Measurements from ENCODE around the gene ZC3H7B.

The ZC3H7B gene

DNA sequence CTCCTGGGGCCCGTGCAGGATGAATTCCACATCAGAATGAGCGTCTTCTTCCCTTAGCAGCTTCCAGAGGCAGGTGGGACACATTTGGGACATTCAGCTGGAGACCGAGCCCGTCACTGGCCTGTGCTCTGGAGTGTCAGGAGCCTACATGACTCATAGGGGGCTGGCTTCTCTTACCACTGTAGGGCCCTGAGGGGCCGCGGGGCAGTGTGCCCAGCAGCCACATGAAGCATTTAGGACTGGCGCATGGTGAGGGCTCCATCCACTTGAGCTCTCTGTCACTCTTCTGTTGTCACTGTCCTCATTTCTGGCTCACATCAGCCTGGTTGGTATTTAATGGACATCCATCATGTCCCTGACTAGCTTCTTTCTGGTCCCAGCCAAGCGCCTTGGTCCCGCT is 42.4 kb downstream of the ZC3H7B start:
- H3K9me2 ChIP-seq (replicated peaks; ENCODE audit: control insufficient read depth, low read length): no peaks in the 10 kb centered on the region
- no peak overlapping the region for H3K4me3 ChIP-seq (ENCODE audit: low read length)
- no peaks in the 10 kb centered on the region for H3K9me3 ChIP-seq (ENCODE audit: control insufficient read depth, insufficient read depth, low read length)
- H3K79me2 ChIP-seq (ENCODE audit: control insufficient read depth, low read length): no peaks in the 10 kb centered on the region
- H3K27me3 ChIP-seq (ENCODE audit: control insufficient read depth, low read length): no peaks in the 10 kb centered on the region
- H3K27ac ChIP-seq (ENCODE audit: low read depth, low read length): no peak overlapping the region
- H3K4me1 ChIP-seq (ENCODE audit: control insufficient read depth, low read length): no peaks in the 10 kb centered on the region
- H4K20me1 ChIP-seq (ENCODE audit: control insufficient read depth, insufficient read depth, low read depth, low read length): no peaks in the 10 kb centered on the region
- peaks cover 39% of the 10 kb centered on the region for H3K36me3 ChIP-seq (ENCODE audit: control insufficient read depth, low read length)
- TF ChIP-seq, protein P1, sequence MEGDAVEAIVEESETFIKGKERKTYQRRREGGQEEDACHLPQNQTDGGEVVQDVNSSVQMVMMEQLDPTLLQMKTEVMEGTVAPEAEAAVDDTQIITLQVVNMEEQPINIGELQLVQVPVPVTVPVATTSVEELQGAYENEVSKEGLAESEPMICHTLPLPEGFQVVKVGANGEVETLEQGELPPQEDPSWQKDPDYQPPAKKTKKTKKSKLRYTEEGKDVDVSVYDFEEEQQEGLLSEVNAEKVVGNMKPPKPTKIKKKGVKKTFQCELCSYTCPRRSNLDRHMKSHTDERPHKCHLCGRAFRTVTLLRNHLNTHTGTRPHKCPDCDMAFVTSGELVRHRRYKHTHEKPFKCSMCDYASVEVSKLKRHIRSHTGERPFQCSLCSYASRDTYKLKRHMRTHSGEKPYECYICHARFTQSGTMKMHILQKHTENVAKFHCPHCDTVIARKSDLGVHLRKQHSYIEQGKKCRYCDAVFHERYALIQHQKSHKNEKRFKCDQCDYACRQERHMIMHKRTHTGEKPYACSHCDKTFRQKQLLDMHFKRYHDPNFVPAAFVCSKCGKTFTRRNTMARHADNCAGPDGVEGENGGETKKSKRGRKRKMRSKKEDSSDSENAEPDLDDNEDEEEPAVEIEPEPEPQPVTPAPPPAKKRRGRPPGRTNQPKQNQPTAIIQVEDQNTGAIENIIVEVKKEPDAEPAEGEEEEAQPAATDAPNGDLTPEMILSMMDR (IDR thresholded peaks at IDR 0.05; ENCODE audit: low read depth, low read length, poor library complexity, severe bottlenecking): no peak
- TF ChIP-seq EZH2phosphoT487 (IDR thresholded peaks at IDR 0.05; ENCODE audit: borderline replicate concordance, low read length): no peak
- H3F3A ChIP-seq (ENCODE audit: control insufficient read depth, insufficient read depth): no peaks in the 10 kb centered on the region
- H3K4me2 ChIP-seq (ENCODE audit: low read length): no peak overlapping the region

DNA sequence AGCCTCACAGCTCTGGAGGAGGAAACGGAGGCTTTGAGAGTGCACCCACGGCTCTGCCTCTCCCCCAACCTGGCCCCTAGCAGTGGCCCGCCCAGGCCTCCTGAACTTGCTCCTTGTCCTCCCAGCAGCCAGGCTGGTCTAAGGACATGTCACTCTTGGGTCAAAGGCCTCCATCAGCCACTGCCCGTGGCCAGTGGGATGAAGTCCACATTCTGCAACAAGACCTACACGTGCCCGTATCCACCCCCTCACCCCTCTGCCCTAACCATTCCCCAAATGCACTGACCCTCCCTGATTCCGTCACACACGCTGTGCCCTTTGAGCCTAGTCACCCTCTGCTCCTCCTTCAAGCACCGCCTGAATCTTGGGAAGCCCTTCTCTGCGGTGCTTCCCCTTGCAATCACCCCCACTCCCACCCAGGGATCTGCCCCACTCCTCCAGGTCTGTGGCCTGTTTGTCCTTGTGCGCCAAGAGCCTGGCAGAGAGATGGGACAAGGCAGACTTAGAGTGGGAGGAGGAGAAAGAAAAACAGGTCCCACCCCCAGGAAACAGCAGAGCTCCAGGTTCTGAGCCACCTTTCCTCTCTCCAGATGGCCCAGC is 43.0 kb downstream of the ZC3H7B start:
- no peaks in the 10 kb centered on the region for H3K27me3 ChIP-seq (ENCODE audit: control insufficient read depth, low read length)
- H3K79me2 ChIP-seq (ENCODE audit: control insufficient read depth, low read length): no peaks in the 10 kb centered on the region
- no peaks in the 10 kb centered on the region for H3K4me1 ChIP-seq (ENCODE audit: control insufficient read depth, low read length)
- H3K4me3 ChIP-seq (ENCODE audit: low read length): no peak overlapping the region
- no peak overlapping the region for H3K4me2 ChIP-seq (ENCODE audit: low read length)
- H4K20me1 ChIP-seq (ENCODE audit: control insufficient read depth, insufficient read depth, low read depth, low read length): no peaks in the 10 kb centered on the region
- H3K36me3 ChIP-seq (ENCODE audit: control insufficient read depth, low read length): peaks cover 41% of the 10 kb centered on the region
- H3F3A ChIP-seq (ENCODE audit: control insufficient read depth, insufficient read depth): no peaks in the 10 kb centered on the region
- no peaks in the 10 kb centered on the region for H3K9me2 ChIP-seq (replicated peaks; ENCODE audit: control insufficient read depth, low read length)
- H3K27ac ChIP-seq (ENCODE audit: low read depth, low read length): no peak overlapping the region
- no peaks in the 10 kb centered on the region for H3K9me3 ChIP-seq (ENCODE audit: control insufficient read depth, insufficient read depth, low read length)
- TF ChIP-seq, protein P1 (IDR thresholded peaks at IDR 0.05; ENCODE audit: low read depth, low read length, poor library complexity, severe bottlenecking): no peak
- no peak for TF ChIP-seq EZH2phosphoT487 (IDR thresholded peaks at IDR 0.05; ENCODE audit: borderline replicate concordance, low read length)

DNA sequence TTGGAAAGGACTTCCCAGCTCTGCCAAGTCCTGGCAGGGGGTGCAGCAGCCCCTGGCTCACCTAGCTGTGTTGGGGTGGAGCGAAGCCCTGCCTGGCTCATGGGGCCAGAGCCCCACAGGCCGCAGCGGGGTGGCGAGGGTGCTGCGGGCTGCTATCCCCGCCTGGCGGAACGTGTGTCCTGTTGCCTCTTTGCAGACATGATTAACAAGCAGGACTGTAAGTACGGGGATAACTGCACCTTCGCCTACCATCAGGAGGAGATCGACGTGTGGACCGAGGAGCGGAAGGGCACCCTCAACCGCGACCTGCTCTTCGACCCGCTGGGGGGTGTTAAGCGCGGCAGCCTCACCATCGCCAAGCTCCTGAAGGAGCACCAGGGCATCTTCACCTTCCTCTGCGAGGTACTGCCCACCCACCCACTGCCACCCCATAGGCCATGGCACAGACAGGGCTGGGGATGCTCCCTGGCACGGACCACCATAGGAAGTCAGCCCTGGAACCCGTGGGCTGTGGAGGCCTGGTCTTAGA is 44.5 kb downstream of the ZC3H7B start:
- peaks cover 53% of the 10 kb centered on the region for H3K36me3 ChIP-seq (ENCODE audit: control insufficient read depth, low read length)

More for the DNA sequence above, 44.5 kb downstream of the ZC3H7B start:
- Histone ChIP-seq H3K4me2 (ENCODE audit: low read length) (no peak overlapping the region), H4K20me1 (ENCODE audit: control insufficient read depth, insufficient read depth, low read depth, low read length) (no peaks in the 10 kb centered on the region), H3K4me1 (ENCODE audit: control insufficient read depth, low read length) (no peaks in the 10 kb centered on the region), H3K9me2 (replicated peaks; ENCODE audit: control insufficient read depth, low read length) (no peaks in the 10 kb centered on the region), H3K4me3 (ENCODE audit: low read length) (no peak overlapping the region), H3K27me3 (ENCODE audit: control insufficient read depth, low read length) (no peaks in the 10 kb centered on the region), H3F3A (ENCODE audit: control insufficient read depth, insufficient read depth) (no peaks in the 10 kb centered on the region), H3K79me2 (ENCODE audit: control insufficient read depth, low read length) (no peaks in the 10 kb centered on the region), H3K27ac (ENCODE audit: low read depth, low read length) (no peak overlapping the region), H3K9me3 (ENCODE audit: control insufficient read depth, insufficient read depth, low read length) (no peaks in the 10 kb centered on the region)
- TF ChIP-seq EZH2phosphoT487 (IDR thresholded peaks at IDR 0.05; ENCODE audit: borderline replicate concordance, low read length): no peak
- TF ChIP-seq, protein P1 (IDR thresholded peaks at IDR 0.05; ENCODE audit: low read depth, low read length, poor library complexity, severe bottlenecking): no peak

Measured in DOHH2 (cell line).